HEK293 (cell line): ENCODE results near the gene WDR86.

Source experiments
- KLF10 ChIP-seq: fragments of 450-650 bp; IDR thresholded peaks from 2 replicates; pipeline ENCODE4 v1.5.1; 2018; ENCODE audit warnings: missing biosample characterization, mild to moderate bottlenecking, missing genetic modification characterization
- KLF16 ChIP-seq: fragments of 450-650 bp; formaldehyde crosslinking; IDR thresholded peaks from 2 replicates; pipeline ENCODE4 v1.5.1; 2017; ENCODE audit warnings: missing biosample characterization, missing genetic modification characterization
- MYNN ChIP-seq: fragments of 450-650 bp; formaldehyde crosslinking; IDR thresholded peaks from 2 replicates; pipeline ENCODE4 v1.5.1; 2016; ENCODE audit warnings: missing biosample characterization, missing genetic modification characterization, borderline replicate concordance
- ZBTB20 ChIP-seq: fragments of 450-650 bp; formaldehyde crosslinking; IDR thresholded peaks from 2 replicates; pipeline ENCODE4 v1.5.1; 2016; ENCODE audit warnings: missing biosample characterization, missing genetic modification characterization
- ZNF121 ChIP-seq: fragments of 450-650 bp; formaldehyde crosslinking; IDR thresholded peaks from 2 replicates; pipeline ENCODE4 v1.5.1; 2016; ENCODE audit warnings: missing biosample characterization, missing genetic modification characterization
- ZNF596 ChIP-seq: fragments of 450-650 bp; IDR thresholded peaks from 2 replicates; pipeline ENCODE4 v1.5.0; 2018; ENCODE audit warnings: missing biosample characterization, mild to moderate bottlenecking, missing genetic modification characterization, moderate library complexity
- ZNF664 ChIP-seq: fragments of 450-650 bp; formaldehyde crosslinking; IDR thresholded peaks from 2 replicates; pipeline ENCODE4 v1.5.1; 2016; ENCODE audit warnings: missing biosample characterization, missing genetic modification characterization
- TF ChIP-seq, protein P1 (sequence below): fragments of 450-650 bp; formaldehyde crosslinking; IDR thresholded peaks from 2 replicates; pipeline ENCODE4 v1.5.1; 2016; ENCODE audit warnings: missing biosample characterization, missing genetic modification characterization
- TF ChIP-seq, protein P2 (sequence below): fragments of 450-650 bp; formaldehyde crosslinking; IDR thresholded peaks from 2 replicates; pipeline ENCODE4 v1.5.1; 2016; ENCODE audit warnings: missing biosample characterization, missing genetic modification characterization
- TF ChIP-seq, protein P3 (sequence below): fragments of 450-650 bp; formaldehyde crosslinking; IDR thresholded peaks from 2 replicates; pipeline ENCODE4 v1.5.1; 2016; ENCODE audit warnings: missing biosample characterization, missing genetic modification characterization, low read depth
- TF ChIP-seq, protein P4 (sequence below): fragments of 450-650 bp; formaldehyde crosslinking; IDR thresholded peaks from 2 replicates; pipeline ENCODE4 v1.5.1; 2016; ENCODE audit warnings: missing biosample characterization, missing genetic modification characterization, borderline replicate concordance

DNA sequence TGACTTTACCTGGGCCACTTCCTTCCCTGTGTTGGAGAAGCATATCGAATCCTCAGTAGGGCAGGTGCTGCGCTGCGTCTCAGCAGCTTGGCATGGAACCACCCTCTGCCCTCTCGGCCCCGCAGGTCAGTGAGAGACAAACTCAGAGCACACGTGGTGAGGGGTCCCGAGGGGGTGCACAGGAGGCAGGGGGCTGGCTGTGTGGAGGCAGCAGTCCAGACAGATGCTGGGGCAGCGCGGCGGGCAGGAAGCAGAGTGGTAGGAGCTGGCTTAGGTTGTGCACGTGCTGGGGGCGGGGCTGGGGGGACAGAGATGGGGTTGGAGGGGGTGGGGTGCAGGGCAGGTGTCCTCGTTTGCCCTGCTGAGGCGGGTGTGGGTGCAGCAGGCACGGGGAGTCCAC, 35.1 kb downstream of the WDR86 start:
- TF ChIP-seq, protein P1, sequence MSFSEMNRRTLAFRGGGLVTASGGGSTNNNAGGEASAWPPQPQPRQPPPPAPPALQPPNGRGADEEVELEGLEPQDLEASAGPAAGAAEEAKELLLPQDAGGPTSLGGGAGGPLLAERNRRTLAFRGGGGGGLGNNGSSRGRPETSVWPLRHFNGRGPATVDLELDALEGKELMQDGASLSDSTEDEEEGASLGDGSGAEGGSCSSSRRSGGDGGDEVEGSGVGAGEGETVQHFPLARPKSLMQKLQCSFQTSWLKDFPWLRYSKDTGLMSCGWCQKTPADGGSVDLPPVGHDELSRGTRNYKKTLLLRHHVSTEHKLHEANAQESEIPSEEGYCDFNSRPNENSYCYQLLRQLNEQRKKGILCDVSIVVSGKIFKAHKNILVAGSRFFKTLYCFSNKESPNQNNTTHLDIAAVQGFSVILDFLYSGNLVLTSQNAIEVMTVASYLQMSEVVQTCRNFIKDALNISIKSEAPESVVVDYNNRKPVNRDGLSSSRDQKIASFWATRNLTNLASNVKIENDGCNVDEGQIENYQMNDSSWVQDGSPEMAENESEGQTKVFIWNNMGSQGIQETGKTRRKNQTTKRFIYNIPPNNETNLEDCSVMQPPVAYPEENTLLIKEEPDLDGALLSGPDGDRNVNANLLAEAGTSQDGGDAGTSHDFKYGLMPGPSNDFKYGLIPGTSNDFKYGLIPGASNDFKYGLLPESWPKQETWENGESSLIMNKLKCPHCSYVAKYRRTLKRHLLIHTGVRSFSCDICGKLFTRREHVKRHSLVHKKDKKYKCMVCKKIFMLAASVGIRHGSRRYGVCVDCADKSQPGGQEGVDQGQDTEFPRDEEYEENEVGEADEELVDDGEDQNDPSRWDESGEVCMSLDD (tag by site-specific recombination) = no peak
- TF ChIP-seq, protein P2, sequence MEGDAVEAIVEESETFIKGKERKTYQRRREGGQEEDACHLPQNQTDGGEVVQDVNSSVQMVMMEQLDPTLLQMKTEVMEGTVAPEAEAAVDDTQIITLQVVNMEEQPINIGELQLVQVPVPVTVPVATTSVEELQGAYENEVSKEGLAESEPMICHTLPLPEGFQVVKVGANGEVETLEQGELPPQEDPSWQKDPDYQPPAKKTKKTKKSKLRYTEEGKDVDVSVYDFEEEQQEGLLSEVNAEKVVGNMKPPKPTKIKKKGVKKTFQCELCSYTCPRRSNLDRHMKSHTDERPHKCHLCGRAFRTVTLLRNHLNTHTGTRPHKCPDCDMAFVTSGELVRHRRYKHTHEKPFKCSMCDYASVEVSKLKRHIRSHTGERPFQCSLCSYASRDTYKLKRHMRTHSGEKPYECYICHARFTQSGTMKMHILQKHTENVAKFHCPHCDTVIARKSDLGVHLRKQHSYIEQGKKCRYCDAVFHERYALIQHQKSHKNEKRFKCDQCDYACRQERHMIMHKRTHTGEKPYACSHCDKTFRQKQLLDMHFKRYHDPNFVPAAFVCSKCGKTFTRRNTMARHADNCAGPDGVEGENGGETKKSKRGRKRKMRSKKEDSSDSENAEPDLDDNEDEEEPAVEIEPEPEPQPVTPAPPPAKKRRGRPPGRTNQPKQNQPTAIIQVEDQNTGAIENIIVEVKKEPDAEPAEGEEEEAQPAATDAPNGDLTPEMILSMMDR (tag by site-specific recombination) = no peak
- TF ChIP-seq ZNF664 (tag by site-specific recombination) (no peak), ZBTB20 (tag by site-specific recombination) (no peak), KLF10 (no peak), MYNN (no peak), KLF16 (tag by site-specific recombination) (no peak), ZNF121 (no peak), ZNF596 (tag by site-specific recombination) (no peak)
- TF ChIP-seq, protein P3, sequence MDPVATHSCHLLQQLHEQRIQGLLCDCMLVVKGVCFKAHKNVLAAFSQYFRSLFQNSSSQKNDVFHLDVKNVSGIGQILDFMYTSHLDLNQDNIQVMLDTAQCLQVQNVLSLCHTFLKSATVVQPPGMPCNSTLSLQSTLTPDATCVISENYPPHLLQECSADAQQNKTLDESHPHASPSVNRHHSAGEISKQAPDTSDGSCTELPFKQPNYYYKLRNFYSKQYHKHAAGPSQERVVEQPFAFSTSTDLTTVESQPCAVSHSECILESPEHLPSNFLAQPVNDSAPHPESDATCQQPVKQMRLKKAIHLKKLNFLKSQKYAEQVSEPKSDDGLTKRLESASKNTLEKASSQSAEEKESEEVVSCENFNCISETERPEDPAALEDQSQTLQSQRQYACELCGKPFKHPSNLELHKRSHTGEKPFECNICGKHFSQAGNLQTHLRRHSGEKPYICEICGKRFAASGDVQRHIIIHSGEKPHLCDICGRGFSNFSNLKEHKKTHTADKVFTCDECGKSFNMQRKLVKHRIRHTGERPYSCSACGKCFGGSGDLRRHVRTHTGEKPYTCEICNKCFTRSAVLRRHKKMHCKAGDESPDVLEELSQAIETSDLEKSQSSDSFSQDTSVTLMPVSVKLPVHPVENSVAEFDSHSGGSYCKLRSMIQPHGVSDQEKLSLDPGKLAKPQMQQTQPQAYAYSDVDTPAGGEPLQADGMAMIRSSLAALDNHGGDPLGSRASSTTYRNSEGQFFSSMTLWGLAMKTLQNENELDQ (tag by site-specific recombination) = no peak
- TF ChIP-seq, protein P4, sequence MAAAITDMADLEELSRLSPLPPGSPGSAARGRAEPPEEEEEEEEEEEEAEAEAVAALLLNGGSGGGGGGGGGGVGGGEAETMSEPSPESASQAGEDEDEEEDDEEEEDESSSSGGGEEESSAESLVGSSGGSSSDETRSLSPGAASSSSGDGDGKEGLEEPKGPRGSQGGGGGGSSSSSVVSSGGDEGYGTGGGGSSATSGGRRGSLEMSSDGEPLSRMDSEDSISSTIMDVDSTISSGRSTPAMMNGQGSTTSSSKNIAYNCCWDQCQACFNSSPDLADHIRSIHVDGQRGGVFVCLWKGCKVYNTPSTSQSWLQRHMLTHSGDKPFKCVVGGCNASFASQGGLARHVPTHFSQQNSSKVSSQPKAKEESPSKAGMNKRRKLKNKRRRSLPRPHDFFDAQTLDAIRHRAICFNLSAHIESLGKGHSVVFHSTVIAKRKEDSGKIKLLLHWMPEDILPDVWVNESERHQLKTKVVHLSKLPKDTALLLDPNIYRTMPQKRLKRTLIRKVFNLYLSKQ (tag by site-specific recombination) = no peak
